HG03442 (cell line): ENCODE results near the gene PIAS3.
A peak's percentile ranks its signal among the peaks of the same experiment; 100 is the strongest.

Experiments used
- ATAC-seq: cut with Tn5 transposase; IDR thresholded peaks from one replicate; pipeline ENCODE4 v1.9.1; 2021; ENCODE audit warnings: mild to moderate bottlenecking, moderate library complexity; ENCODE audit not compliant: unreplicated experiment

The PIAS3 gene

DNA sequence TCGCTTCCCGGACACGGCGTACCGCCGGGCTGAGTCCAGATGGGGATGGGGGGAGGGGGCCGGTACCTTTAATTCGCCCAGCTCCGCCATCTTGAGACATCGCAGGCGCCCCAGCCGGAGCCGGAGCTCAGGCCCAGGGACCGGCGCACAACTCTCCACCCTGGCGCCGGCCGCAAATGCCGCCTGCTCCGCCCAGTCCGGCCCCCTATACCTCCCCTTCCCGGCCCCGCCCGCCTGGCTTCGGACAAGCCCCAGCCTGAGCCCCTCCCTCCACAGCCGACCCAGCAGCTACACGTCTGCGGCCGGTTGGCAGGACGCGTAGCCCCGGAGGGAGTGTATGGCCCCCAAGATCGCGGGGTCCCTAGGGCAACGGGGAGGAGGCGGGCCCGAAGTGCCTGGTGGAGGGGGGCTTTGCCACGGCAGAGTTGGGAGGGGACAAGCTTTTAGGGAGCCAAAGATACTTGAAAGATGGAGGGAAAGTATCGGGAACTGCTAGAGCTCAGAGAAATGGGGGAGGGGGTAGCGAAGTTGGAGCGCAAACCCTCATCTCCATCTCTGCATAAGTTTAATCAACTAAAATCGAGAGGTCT lies at the start of gene PIAS3:
PIAS3 (minus strand) TSS at position 181 of the 590 bp plus-strand sequence; CDS start at position 90, 91 bp downstream.
- ATAC-seq, result peak; percentile 80

DNA sequence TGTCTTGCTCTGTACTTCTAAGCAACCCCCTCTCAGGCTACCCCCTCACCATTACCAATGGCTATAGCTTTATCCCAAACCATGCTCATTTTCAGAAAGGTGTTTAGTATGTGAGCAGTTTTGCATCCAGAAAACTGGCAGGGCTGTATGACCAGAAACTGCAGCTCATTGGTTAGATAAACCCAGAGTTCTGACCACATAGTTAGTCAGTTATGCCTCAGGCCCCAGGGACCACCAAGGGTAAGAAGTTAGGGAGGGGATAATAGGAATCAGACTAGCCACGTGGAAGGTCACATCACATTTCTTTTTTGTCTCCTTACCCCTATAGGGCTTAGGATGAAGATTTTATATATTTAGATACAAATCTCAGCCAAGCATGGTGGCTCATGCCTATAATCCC lies 49.8 kb upstream of the PIAS3 start:
- no peak for ATAC-seq

DNA sequence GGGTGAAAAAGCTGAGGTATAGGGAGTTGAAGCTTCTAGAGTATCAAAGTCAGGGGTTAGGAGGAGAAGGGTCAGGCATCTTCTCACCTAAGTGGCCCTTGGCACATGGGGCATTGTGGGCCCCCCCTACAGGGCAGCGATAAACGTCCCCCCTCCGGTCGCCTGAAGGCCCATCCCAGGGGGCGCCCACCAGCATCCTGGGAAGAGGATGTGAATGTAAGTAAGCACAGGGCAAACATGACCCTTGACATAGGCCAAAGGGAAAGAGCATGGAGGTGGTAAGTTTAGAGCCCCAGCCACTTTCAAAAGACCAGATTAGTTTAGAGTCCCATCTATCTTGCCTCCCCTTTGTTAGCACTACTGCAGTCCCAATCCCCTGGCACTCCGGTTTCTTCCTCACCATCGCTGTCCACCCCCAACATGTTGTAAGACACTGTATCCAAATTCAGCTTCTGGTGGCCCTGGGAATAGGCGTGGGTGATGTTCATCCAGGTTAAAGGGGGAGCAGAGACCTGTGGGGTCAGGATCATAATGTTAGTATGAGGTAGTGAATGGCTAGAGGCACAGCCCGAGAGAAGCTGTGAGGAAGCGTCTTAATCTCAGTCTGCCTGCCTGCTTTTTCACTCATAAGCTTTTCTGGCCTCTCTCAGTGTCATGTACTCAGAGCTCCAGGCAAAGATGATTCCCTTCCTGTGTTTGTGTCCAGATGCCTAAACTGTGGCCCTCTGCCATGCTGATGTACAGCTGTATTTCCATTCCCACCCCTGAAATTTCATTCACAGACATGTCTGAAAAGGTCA lies 48.3 kb upstream of the PIAS3 start:
- no peak for ATAC-seq

DNA sequence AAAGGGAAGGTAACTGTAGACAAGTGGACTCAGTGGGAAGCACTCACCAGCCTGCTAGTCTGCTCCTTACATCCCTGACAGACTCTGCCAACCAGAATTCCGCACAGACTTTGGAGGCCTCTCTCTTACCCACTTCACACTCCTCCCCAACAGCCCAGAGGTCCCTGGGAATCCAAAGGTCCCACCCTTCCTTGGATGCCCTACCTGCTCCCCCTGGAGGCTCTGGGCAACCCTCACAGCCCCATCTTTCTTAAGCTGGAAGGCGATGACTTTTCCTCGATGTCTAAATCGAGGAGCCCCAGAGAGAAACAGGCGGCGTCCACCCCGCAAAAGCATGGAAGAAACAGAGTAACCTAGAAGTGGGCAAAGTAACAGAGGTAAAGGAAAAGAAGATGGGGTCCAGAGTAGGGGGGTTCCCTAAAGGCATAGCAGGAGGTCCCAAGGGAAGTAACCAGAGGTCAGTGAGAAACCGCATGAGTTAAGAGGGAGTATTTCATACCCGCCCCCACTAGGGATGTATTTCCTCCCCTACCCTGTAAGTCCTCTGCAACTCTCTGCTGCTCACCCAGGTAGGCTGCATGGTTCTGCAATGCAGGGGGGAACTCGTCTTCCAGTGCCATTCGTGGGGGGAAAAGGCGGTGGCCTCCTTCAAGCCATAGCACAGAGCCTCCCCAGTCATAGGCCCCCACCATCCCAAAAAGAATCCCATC lies 42.6 kb upstream of the PIAS3 start:
- ATAC-seq, result no peak

DNA sequence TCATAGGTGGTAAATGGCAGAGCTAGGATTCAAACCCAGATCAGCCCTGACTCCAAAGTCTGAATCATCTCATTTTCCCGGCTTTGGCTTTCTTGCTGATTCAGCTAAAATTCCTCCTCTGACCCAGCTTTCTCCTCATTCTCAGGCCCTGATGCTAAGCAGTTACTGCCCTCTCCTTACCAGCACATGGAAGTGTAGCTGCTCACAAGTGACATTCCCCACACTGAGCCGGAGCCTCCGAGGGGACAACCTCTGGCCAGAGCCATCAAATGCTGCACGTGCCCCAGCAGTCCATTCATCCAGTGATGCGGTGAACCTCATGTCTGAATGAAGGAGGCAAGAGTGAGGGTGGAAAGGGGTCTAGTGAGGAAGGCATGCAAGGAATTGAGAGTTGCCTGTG lies 39.9 kb upstream of the PIAS3 start:
- no peak for ATAC-seq

DNA sequence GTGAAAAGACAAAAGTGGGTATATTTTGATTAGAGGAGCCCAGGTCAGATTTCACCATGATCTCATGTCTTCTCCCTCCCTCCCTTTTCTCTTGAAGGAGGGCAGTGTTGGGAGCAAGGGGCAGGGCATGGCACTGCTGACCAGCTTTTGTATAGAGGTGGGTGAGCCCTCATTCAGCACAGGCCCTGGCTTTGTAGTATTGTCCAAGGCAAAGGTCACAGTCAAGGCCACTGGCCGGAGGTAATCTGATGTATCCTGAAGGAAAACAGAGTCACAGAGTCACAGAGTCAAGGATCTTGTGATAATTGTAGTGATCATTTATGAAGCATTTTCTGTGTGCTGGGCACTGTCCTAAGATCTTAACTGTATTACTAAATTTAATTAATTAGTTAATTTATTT lies 39.1 kb upstream of the PIAS3 start:
- ATAC-seq, result no peak

DNA sequence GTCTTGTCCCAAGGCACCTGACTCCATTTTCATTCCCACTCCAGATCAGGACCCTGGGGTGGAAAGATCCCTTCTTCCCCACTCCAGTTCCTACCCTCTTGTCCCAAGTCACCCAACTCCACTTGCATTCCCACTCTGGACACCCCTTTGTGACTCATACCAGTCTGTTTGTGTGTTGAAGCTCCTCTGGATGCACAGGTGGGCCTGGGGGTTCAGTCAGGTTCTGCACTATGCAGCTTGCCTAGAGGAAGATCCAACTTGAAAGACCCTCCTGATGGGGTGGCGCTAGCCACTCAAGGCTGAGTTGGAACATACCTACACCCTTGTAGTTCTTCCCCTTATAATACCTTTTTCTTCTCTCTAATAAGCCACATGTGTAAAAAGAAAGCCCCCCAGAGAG lies 36.6 kb upstream of the PIAS3 start:
- ATAC-seq, result no peak

DNA sequence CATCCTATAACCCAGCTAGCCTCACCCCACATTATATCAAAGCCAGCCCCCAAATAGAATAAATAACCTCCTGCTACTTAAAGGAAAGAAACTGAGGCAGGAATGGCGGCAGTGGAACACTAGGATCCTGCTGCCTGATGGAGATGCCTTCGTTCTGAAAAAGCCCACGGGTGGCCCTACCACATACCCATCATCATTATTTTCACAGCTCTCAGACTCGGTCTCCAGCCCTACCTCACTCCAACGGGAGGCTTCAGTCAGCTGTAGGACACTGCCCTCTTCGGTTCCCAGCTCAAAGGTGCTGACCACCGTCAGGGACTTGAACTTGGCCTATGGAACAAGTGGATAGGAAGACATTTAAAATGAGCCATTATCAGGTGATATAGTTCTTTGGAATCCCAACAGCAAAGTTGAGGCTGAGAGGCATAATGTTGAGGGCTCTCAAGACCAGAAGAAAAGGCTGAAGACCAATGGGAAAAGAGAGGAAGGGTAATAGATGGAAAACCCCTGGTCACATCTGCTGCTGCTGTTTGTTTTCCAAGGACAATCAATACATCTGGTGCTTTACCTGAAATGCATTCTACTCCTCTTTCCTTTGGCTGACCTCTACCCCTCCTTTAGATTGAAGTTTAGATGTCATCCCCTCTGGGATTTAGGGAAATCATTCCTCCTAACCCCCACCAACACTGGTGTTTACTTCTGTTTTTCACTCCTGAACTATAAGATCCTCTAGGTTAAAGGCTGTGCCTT lies 34.6 kb upstream of the PIAS3 start:
- no peak for ATAC-seq

DNA sequence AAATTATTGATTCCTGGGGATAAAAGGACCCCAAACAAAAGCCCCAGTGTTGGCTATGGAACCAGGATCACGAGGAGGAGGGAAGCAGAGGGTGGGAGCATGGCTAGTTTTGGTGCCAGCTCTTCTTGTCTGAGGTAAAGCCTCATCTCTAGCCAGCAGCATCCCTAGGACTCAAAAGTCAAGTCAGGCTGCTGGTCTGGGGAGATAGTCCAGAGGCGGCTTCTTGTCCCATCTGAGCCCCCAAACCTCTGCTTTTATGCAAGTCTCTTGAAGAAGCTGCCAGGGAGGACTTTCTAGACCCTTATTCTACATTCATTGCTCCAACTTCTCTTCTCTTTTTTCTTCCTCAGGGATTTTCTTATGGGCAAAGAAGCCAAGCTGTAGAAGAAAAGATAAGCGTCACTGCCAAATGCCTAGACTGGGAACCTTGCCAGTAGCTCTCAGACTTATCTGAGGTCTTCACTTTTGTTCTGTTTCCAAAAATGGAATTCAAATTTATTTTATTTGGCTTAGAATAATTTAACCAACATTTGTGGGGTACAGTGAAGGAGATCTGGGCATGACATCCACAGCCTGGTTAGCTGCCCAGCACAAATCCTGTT lies 33.7 kb upstream of the PIAS3 start:
- ATAC-seq, result no peak

DNA sequence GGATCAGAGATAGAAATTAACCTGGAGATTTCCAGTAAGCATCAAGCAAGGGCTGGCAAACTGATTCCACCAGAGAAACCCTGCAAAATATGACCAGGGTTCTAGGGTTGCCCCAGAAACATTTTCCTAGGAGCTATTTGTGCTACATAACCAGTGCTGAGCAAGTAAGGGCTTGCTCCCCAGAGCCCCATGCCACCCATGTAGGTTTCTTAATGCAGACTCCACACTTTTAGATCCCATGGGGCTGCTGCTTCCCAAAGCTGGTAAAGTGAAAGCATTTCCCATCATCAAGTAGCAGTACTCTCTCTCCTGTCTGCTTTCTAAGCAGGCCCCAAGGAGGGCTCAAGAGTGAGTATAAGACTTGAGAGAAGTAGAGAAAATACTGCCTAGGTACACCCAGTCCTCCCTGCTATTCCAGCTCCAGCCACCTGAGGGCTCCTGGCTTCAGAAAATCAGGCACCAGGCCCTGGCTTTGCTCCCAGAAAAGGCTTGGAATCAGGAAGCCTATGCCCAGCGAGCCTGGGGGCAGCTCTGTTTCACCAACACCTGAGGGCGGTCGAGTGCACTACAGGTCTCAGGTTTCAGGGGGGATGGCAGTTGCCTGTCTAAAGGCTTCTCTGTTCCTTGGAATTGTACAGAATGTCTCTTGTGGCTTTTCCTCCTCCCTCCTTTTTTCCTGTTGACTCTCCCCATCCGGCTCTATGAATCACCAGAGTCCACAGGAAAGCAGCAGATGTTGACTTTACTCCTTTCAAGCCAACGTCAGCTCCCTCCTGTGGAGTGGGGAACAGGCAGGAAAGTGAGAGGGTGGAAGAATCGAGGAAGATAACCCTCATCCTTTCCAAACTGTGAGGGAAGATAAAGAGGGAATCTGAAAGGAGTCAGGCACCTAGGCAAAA lies 33.0 kb upstream of the PIAS3 start:
- peak; percentile 47 for ATAC-seq

DNA sequence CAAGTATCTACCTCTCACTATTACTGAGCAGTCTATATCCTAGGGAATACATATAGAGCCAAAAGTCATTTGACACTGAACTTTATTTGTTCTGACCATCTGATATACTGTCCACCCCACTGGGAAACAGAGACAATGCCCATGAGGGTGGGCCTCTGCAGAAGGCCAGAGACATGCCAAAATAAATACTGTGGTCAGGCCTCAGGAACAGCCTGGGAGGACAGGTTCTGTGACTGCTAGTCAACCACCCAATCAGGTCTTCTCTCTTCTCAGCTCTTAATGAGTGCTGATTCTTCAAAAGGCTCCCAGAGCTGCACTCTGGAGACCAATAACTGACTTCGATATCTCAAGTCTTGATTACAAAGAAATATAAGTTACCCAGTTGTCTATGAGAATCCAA lies 32.3 kb upstream of the PIAS3 start:
- no peak for ATAC-seq

DNA sequence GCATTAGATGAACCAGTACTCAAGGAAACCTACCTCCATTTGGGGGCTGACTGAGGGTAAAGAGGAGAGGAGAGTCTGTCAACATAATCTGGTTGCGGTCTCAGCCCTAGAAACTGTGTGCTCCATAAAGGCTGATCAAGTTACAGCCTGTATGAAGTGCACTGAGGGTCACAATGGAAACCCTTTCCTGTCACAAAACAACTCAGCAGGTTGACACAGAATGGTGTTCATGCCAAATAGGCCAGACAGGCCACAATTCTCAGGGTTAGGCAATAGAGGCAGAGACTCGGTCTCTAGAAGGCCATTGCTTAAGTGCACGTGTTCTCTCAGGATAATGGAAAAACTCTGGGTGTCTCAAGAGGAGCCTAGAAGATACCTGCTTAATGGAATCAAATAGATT lies 30.8 kb upstream of the PIAS3 start:
- no peak for ATAC-seq

DNA sequence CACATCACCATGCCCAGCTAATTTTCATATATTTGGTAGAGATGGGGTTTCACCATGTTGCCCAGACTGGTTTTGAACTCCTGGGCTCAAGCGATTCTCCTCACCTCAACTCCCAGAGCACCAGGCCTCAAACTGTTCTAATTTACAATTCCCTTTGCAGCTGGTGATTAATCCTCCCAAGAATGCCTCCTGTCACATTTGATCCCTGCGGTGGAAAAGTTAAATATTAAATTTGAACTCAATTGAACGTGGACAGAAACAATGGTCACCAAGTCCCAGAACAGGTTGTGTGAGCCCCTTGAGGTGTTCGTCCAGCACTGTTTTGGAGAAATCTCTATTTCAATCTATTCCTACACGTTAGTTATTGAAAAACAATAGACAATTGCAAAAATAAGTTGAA lies 28.8 kb upstream of the PIAS3 start:
- no peak for ATAC-seq

DNA sequence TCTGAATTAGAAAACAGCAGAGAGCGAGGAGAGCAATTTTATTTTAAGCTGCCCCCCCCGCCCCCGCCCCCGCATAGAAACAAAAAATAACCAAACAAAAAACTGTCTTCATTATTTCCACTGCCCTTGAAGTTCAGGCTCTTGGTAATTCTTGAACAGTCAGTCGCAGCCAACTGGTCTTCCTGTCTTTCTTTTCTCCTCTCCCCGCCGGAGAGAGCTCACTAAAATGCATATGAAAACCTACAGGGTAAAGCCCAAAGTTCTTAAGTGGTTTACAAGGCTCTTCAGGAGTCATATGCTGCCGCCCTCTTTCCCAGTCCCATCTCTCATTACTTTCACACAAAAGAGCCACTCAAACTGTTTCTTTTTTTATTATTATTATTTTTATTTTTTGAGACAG lies 27.9 kb upstream of the PIAS3 start:
- no peak for ATAC-seq

DNA sequence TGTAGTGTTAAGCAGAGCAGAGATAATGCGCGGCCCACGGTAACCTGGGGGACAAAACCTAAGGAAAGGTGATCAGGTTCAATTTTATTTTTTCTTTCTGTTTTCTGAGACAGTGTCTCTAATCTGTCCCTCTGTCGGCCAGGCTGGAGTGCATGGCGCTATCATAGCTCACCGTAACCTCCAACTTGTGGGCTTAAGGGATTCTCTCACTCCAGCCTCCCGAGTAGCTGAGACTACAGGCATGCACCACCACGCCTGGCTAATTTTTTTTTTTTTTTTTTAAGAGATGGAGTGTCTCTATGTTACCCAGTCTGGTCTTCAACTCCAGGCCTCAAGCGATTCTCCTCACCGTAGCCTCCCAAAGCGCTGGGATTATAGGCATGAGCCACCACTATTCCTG lies 27.5 kb upstream of the PIAS3 start:
- ATAC-seq, result no peak

DNA sequence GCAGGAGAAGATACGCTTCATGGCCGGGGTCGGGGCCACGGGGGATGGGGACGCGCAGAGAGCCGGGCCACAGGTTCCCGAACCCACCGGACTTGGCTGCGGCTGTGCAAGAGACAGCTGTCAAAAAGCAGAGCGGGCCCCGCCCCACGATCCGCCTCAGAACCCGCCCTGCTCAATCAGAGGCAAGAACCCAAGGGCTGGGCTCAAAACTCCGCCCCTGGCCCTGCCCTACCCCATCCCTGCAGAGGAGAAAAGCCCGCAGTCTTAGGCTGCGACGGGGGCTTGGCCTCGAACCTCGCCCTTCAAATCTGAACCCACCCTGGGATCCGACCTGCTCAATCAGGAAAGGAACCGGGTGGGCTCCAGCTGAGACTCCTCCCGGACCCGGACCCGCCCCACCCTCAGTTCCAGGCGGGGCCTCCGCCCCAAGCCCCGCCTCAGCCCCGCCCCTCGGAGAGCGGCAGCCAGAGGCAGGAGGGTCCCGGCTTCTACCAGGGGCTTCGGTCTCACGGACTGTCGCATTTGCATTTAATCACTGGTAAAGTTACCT lies 26.9 kb upstream of the PIAS3 start, which contains the start of gene ANKRD35:
ANKRD35 (minus strand) TSS at position 129 of the 550 bp plus-strand sequence; CDS start at position 21, 108 bp downstream.
- peak; percentile 98 for ATAC-seq

DNA sequence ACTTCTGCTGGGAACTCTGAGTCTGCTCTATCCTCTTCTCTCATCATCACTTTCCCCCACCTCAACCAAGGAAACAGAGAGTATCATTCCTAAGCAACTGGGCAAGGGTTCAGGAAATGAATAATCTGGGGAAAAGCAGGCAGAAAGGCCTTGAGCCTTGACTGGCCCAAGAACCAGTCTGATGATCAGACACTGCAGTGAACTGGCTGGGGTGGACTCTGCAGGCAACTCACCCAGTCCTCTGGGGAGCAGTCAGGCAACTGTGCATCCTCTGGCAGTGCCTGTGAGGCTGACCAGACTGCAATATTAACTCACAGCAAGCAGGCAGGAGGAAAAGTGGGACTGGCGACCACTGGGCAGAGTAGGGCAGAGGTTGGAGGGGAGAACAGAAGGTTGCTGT lies 25.8 kb upstream of the PIAS3 start:
- ATAC-seq, result no peak

DNA sequence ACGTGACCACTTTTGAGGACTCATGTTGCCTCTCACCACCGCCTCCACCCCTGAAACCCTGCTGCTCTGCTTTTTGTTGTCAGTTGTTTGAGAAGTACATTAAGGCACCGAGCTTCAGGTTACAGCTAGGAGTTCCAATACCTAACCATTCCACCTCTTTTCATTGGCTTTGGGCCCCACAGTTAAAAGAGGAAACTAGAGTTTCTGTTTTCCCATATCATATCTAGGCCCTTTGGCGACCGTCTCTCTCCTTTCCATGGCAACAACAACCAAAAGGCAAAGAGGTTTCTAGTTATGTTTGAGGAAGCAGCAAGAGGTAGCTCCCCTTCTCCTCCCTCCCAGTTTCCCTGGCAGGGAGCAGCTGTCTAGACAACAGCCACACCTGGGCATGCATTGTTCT lies 20.9 kb upstream of the PIAS3 start:
- ATAC-seq, result no peak

DNA sequence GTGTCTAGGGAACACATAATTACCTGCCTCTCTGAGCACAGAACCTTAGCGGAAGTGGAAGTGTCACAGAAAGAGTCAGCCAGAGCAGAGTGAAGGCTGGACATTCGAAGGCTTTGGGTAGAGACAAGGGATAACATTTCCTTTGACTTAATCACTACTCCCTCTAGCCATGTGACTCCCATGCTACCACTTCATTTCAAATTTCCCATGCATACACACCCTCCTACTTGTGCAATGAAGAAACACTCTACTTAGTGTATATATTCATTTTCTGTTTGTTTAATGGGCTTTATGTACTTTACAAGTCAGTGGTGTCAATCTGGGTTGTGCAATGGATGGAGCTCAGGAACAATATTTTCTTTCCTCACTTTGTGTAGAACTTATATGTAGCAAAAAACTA lies 19.8 kb upstream of the PIAS3 start:
- ATAC-seq, result no peak
